HPDE6-E6E7 (cell line): ENCODE data around the gene DRAXIN.
A peak's percentile ranks its signal among the peaks of the same experiment; 100 is the strongest.

Experiments used
- DNase-seq: peaks from one replicate; pipeline ENCODE4 v3.0.0; 2011; ENCODE audit warnings: missing footprints; ENCODE audit errors: extremely low spot score

Gene DRAXIN

DNA sequence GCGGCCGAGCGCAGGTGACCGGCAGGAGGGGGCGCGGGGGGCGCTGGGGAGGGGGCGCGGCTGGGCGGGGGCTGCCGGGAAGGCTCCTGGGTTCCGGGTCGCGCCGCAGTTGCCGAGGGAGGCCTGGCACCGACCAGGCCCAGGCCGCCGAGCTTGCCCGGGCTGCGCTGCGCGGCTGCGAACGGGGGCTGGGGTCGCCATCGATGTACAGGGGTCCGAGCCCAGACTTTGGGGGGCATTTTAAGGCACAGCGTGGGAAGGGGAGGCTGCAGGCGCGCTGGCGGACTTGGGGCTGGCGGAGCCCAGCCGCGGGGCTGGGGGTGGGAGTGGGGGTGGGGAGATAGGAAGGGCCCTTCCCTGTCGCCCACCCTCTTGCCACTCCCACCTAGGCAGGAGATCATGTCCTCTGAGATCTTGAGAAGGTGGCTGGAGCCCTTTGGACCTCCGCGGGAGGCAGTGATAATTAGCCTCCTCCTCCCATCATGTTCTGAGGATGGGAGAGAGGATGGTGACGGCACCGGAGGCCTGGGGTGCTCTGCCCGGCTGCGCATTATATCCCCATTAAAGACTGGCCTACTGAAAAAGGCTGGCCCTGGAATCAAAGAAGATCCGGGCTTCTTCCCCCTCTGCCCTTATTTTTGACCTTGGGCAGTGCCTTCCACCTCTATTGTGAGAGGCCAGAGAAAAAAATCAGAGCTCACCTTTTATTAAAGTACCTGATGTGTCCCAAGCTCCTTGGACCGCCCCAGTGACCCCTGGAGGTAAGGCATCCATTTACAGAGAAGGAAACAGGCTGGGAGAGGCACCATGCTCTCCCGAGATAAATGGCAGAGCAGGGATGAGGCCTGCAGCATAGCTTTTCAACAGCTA, 36.3 kb upstream of the DRAXIN start:
- no peak for DNase-seq

DNA sequence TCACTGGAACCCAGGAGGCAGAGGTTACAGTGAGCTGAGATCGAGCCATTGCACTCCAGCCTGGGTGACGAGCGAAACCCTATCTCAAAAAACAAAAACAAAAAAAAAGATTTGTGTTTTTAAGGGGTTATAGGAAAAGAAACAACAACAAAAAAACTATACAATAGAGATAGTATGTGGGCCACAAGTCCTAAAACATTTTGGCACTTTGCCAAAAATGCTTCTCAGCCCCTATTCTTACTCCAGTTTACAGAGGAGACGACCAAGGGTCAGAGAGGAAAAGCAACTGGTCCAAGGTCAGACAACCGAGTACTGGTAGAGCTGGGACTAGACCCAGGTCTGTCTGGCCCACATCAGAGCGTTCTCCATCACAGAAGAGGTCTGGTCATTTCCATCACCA, 33.9 kb upstream of the DRAXIN start:
- DNase-seq: no peak

DNA sequence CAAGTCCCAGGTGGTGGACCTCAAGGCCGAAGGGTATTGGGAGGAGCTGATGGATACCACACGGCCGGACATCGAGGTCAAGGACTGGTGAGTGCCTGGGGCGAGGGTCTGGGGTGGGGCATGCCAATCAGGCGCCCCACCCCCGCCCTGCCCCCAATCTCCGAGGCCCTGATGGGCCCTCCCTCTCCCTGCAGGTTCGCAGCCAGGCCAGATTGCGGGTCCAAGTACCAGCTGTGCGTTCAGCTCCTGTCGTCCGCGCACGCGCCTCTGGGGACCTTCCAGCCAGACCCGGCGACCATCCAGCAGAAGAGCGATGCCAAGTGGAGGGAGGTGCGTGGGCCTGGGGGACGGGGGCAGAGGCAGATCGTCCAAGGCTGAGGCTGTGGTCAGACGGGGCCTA, 33.0 kb upstream of the DRAXIN start:
- DNase-seq: no peak

DNA sequence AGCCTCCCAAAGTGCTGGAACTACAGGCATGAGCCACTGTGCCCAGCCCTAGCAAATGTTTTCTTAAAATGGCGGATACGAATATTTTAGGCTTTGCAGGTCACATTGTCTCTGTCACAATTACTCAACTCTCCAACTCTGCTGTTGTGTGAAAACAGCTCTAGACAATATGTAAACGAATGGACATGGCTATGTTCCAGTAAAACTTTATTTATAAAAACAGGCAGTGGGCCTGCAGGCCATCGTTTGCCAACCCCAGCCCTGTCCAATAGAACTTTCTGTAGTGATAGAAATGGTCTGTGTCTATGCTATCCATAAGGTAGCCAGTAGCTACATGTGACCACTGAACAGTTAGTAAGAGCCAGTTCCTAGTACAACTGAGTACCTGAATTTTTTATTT, 31.8 kb upstream of the DRAXIN start:
- DNase-seq: no peak

DNA sequence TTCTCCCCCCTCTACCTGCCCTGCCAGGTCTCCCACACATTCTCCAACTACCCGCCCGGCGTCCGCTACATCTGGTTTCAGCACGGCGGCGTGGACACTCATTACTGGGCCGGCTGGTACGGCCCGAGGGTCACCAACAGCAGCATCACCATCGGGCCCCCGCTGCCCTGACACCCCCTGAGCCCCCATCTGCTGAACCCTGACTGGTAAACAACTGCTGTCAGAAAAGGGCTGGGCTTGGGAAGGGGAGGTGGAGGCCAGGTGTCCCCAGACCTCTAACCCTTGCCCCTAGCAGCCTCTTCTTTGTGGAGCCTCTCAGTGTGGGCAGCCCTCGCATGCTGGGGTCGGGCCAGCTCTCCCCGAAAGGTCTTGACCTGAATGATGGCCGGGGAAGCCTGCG, 30.4 kb upstream of the DRAXIN start:
- no peak for DNase-seq

DNA sequence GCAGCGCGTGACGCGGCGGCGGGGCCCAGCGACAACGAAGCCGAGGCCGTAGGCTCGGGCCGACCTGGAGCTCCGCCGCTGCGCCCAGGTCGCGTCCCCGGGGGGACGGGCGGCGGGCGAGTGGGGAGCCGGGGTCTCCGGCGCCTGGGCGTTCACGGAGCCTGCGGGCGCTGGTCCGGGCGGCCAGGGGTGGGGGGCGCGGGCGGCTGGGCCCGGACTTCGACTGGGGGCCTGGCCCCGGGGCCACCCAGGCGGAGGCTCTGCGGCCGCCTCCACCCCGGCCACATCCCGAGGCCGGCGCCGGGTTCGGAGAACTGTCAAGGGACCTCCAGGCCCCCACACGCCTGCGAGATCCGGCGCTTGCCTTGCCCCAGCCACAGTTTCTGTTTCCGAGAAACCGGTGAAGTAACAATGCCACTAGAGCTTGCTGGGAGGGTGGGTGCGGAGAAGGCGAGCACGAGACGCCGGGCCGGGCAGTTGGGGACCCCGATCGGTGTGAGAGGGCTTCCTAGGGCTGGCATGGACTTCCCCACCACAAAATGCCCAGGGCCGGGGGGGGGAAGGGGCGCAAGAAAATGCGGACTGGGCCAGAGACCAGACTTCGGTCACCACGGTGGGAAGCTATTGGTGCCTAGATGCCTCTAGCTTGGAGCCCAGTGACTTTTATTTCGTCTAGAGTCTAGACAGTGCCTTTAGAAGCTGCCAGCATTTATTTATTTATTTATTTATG, 27.0 kb upstream of the DRAXIN start:
- no peak for DNase-seq

DNA sequence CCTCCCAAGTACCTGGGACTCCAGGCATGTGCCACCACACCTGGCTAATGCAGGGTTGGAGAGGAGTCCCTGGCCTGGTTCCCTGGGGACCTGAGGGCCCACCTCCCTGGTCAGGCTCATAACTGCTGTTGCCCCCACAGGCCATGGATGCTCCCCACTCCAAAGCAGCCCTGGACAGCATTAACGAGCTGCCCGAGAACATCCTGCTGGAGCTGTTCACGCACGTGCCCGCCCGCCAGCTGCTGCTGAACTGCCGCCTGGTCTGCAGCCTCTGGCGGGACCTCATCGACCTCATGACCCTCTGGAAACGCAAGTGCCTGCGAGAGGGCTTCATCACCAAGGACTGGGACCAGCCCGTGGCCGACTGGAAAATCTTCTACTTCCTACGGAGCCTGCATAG, 23.0 kb upstream of the DRAXIN start:
- DNase-seq: no peak

DNA sequence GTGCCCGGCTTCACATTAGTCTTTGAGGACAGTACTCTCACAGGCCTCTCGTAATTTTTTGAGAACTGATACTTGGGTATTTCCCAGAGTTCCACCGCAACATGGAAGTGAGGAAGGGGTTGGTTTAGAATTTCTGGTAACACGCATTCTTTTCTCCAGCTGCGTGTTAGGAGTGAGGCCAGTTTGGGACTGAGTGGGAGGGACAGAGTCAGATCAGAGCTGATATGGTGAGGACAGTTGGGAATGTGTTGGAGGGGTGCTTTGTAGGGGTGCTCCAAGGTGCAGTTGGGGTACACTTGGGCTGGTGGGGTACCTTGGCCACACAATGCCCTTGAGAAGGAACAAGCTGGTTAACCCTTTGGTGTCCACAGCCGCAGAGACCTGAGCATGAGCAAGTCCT, 20.8 kb upstream of the DRAXIN start:
- no peak for DNase-seq

DNA sequence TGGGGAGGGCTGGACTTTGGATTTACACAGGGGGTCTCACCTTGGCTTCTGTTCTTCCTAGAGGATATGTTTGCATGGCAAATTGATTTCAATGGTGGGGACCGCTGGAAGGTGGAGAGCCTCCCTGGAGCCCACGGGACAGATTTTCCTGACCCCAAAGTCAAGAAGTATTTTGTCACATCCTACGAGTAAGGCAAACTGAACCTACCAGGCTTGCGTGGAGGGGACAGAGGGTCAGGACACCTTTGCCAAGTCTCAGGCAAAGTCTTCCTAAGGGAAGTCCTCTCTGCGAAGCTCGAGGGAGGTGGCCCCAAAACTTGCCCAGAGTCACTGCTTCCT, 20.3 kb upstream of the DRAXIN start:
- DNase-seq: no peak

DNA sequence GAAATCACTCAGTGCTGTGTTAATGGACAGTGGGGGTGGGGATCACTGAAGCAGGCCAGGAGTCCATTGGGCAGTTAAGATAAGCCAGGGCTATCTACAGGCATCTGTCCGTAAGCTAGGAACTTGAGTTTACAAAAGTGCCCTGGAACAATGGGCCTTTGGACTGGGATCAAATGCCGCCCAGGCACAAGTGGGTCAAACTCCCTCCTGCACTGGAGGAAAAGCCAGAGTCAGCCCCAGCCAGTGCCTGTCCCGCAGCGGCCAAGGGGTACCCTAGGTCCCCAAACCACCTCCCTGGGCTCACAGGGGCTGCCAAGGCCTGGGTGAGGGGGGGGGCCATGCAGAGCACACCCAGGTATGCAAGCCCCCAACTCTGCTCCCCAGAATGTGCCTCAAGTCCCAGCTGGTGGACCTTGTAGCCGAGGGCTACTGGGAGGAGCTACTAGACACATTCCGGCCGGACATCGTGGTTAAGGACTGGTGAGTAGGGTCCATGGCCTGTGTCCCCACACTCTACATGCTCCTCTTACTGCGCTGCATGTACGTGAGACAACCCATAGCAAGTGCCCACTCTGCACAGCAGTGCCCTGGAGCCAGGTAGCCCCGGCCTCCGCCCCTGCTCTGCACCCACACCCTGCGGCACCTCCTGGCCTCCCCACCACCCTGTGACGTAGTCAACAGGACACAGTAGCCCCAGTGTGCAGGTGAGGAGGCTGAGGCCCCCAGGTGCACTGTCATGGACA, 19.8 kb upstream of the DRAXIN start:
- no peak for DNase-seq

DNA sequence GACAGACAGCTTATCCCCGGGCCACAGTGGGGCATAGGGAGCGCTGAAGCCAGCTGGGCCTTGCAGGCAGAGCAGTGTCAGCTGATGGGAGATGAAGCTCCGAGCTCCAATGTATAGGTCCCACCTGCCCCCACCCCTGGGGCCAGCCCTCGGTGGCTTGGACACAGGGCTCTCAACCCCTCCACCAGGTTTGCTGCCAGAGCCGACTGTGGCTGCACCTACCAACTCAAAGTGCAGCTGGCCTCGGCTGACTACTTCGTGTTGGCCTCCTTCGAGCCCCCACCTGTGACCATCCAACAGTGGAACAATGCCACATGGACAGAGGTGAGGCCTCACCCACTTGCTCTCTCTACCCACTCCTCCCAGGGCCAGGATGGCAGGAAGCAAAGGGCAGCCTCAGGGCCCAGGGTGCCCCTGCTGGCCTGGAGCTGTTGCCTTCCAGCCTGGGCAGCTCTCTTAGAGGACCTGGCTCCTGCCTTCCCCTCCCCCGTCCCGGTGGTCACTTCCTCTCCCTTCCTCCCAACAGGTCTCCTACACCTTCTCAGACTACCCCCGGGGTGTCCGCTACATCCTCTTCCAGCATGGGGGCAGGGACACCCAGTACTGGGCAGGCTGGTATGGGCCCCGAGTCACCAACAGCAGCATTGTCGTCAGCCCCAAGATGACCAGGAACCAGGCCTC, 18.3 kb upstream of the DRAXIN start:
- DNase-seq: no peak

DNA sequence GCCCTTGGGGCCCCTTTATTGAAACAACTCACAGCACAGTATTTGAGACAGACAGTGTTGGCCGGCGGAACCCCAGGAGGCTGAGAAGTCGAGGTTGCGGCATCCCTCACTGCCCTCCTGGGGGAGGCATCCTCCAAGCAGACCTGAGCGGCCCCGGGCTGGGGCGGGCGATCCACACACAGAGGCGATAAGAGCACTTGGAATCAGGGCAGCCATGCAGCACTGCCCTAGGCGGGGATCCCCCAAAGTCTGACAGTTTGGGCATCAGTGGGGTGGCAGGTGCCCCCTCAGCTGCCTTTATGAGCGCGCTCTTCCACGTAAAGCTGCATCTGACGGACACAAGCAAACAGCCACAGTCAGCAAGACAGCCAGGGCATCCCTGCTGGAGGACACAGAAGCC, 17.0 kb upstream of the DRAXIN start:
- DNase-seq: no peak

DNA sequence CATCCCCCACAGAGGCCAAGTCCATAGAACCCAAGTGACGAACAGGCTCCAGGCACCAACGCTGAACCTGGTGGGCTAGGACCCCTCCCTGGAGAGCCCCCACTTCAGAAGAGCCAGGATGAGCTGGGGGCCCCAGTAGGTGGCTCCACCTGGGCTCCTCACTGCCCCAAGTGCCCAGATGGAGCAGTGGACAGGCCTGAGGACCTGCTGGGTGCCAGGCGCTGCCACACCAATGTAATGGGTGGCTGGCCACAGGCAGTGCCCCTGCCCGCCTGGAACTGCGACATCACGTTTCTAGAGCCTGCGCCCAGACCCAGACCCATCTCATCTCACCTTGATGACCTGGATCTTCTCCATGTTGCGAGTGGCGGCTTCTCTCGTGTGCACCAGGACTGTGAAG, 16.2 kb upstream of the DRAXIN start:
- DNase-seq: no peak

DNA sequence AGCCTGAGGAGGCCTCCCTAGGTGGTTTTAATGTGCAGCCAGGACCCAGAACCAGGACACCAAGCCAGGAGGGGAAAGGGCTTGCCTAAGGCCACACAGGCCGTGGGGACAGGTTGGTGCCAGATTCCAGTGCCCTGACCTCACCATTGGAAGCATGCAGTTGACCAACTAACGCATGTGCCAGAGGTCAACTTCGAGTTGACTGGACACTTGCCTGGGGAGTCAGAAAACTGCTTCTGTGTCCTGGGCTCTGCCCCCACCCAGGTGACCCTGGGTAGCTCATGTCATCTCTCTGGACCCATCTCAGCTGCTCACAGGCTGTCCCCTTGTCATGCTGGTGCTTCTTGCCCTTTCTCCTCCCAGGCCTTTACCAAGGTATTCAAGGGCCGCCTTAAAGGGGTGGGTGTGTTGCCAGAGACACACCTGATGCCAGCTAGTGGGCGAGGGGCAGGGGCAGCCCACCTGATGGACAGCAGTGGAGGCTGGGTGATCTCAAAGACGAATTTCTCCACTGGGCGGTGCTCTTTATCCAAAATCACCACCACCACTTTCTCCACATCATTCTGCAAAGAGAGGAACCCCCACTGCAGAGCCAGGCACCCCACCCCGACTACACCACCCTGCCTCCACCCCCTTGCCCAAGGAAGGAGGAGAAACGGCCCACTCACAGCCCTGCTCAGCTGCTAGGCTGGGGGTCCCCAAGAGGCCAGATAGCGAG, 15.0 kb upstream of the DRAXIN start:
- no peak for DNase-seq

DNA sequence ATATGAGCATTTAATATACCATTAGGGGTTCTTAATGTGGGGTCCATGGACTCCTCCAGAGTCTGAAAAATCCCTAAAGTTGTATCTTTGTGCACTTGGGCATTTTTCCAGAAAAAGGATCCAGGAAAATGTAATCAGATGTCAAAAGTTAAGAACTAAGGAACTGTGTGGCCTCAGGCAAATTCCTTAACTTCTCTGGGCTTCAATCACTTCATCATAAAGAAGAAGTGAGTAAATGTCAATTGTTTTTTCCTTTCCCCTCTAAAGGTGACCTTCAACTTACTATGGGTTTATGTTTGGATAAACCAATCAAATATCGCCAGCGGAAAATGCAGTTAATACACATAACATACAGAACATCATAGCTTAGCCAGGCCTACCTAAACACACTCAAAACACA, 13.1 kb upstream of the DRAXIN start:
- no peak for DNase-seq

DNA sequence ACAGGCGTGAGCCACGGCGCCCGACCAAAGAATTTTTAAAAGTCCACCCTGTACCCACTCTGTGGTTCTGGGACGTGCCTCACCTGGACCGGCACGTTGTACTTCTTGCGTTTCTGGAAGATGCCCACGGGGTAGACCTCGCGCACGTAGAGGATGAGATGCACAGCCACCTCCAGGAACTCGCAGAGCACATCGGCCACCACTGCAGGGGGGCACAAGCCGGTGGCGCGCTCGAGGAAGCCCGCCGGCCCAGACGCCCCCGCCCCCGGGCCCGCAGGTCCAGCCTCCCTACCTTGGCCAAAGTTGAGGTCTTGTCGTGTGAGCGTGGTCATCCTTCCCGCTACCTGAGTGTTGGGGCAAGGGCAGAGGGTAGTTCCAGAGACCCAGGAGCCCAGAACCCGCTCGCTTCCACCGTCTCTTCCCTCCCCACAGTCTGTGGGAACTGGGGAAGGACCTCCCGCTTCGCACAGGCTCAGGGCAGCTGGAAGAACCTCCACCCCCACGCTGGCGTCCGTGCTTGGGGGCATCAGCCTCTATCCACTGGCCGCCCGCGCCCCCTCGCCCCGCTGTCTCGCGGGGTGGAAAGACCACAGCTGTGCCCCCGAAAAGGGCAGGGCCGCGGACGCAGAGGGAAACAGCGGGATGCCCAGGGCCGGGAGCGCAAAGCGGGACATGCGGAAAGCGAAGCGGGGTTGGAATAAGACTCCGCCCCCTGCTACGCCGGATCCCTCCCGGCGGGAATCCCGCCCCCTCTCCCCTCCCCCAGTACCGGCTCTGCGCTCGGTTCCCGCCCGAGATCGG, 11.0 kb upstream of the DRAXIN start:
- peak; percentile 34 for DNase-seq

DNA sequence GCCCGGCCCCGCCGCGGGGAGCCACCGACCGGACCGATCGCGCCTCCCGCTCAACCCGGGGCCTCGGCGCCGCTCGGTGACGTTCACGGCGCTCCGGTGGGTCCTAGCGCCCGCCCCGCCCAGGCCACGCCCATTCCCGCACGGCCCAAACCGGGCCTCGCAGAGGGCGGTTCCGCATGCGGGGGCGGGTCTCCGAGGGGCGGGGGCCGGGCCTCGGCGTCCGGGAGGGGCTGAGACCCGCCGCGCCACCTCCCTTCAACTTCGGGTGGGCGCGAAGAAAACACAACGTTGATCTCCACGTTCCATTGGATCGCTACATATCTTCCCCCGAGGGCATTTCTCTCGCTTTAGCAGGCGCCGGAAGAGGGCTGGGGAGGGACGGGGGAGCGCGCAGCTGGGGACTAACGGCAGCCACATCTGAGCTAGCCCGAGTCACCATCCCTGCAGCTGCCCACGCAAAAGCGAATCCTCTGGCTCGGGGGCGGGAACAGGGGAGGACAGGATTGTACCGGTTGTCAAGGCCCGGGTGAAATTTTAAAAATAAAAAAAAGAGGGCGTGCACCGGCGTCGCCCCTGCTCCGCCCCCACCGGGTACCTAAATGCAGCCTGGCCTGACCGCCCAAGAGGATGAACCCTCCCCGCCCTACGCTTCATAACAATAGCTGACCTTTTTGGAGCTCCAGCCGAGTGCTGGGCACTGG, 10.3 kb upstream of the DRAXIN start, which contains the start of gene MAD2L2:
MAD2L2 (minus strand) TSS at position 78 of the 701 bp plus-strand sequence. CDS start 547 bp downstream, outside the sequence.
- peak; percentile 87 for DNase-seq

DNA sequence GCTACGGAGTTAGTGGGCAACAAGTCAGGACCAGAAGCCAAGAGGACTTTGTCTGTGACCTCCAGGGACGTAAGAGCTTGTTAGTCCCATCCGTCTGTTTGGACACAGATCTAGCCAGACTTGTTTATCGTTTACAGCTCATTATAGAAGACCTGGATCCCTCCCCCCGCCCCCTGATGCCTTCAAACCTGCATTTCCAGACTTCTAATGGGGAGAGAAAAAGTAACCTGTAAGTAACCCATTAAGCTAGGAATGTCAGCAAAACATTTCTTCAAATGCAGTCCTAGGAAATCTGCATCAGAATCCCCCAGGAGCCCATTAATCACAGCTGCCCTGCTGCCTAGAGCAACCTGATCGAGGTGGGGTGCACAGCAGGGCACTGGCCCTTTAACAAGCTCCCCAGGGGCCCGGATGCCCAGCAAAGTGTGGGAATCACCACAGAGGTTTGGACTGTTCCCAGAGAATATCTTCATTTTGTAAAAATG, 9.2 kb upstream of the DRAXIN start:
- DNase-seq: no peak

DNA sequence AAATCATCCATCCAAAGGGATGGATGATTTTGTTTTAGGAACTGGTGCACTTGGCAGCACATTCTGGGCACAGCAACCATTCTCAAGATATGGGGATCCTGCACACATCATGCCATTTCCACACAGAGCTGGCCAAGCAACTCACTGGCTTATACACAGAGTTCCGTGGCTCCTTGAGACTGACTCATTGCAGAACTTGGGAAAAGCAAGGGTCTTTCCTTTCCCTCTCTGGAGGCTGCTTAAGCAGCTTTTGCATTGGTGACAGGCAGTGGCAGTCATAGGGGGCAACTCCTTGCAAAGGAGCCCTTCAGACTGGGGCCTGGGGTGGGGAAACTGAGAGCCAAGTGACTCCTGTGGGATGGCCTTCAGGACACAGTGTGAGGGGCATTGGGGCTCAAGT, 8.7 kb upstream of the DRAXIN start:
- DNase-seq: no peak

DNA sequence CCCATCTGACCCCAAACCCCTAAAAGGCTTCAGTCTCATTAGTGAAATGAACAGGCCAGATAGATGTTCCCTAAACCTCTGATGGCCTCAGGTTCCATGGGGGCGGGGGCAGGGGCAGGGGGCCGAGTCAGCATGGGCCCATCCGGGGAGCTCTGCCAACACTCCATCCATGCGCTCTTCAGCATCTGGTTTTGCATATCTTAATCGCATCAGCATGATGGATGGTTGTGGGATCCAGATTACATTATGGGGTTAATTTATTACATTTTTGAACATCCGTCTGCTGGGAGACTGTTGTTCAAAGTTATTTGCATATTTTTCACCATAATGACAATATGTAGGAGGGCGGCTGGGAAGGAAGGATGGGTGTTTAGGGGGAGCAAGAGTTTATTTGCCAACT, 7.4 kb upstream of the DRAXIN start:
- no peak for DNase-seq
